Measurements from ENCODE around the gene PLXNA4.

- no peak for TF ChIP-seq POLR2A (IDR thresholded peaks at IDR 0.05; ENCODE audit: low read length)
- no peak for TF ChIP-seq GATA1 (IDR thresholded peaks at IDR 0.05; ENCODE audit: low read depth, low read length)
Observed at GRCh38 chr7:132225216-132226030, 350.8 kb downstream of the PLXNA4 start.

All from erythroblast (primary cell).